ENCODE results near the gene FBN2.
"Not testable (repeated sequence)": the region's sequence is repeated elsewhere in the genome, so short reads cannot be mapped to it uniquely, and the experiment has no call there.

Gene FBN2

GRCh38 chr5:128477944-128478343 lies 60.1 kb downstream of the FBN2 start:
- Histone ChIP-seq H3K4me3 (ENCODE audit: low read length) (no peak overlapping the region), H3K9ac (ENCODE audit: low read depth, low read length) (no peak overlapping the region), H3K27me3 (ENCODE audit: insufficient read depth, low read length) (no peaks in the 10 kb centered on the region), H3K9me3 (ENCODE audit: insufficient read depth, low read depth, low read length) (no peaks in the 10 kb centered on the region), H3K4me1 (ENCODE audit: insufficient read depth, low read length) (no peaks in the 10 kb centered on the region), H3K36me3 (ENCODE audit: insufficient read depth, low read length) (no peaks in the 10 kb centered on the region), H3K27ac (ENCODE audit: low read depth, low read length) (no peak overlapping the region)
- 96% methylated on average over 5 of the region's 5 CpGs for WGBS

DNA sequence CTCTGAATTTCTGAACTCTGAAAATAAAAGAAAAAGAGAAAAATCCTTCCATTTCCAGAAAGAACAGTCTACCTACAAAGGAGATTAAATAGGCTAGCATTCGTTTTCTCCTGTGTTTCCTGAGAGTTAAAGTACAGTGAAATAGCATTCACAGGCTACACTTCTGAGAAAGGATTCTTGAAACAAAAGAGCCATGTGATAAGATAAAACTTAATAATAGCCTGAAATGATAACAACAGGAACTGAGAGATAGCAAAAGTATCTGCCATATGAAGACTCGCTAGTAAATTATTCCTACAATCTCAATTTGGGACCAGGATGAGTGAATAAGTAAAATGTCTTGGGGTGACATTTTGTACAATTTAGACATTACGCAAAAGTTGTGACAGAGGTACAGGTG lies 62.4 kb downstream of the FBN2 start:
- 91% methylated on average over 3 of the region's 3 CpGs for WGBS
- Histone ChIP-seq H3K9me3 (ENCODE audit: insufficient read depth, low read depth, low read length) (no peaks in the 10 kb centered on the region), H3K36me3 (ENCODE audit: insufficient read depth, low read length) (no peaks in the 10 kb centered on the region), H3K27me3 (ENCODE audit: insufficient read depth, low read length) (no peaks in the 10 kb centered on the region), H3K9ac (ENCODE audit: low read depth, low read length) (no peak overlapping the region), H3K27ac (ENCODE audit: low read depth, low read length) (no peak overlapping the region), H3K4me3 (ENCODE audit: low read length) (no peak overlapping the region), H3K4me1 (ENCODE audit: insufficient read depth, low read length) (no peaks in the 10 kb centered on the region)

- H3K4me1 ChIP-seq (ENCODE audit: insufficient read depth, low read length) = no peaks in the 10 kb centered on the region
- H3K4me3 ChIP-seq (ENCODE audit: low read length) = no peak overlapping the region
- no peak overlapping the region for H3K9ac ChIP-seq (ENCODE audit: low read depth, low read length)
- H3K27me3 ChIP-seq (ENCODE audit: insufficient read depth, low read length) = no peaks in the 10 kb centered on the region
- no peak overlapping the region for H3K27ac ChIP-seq (ENCODE audit: low read depth, low read length)
- H3K36me3 ChIP-seq (ENCODE audit: insufficient read depth, low read length) = peaks cover 9% of the 10 kb centered on the region; the same call in 1 of the 2 replicates
- WGBS = 97% methylated on average over 4 of the region's 4 CpGs
- no peaks in the 10 kb centered on the region for H3K9me3 ChIP-seq (ENCODE audit: insufficient read depth, low read depth, low read length)
These were observed 65.1 kb downstream of the FBN2 start for GRCh38 chr5:128472919-128473318.

DNA sequence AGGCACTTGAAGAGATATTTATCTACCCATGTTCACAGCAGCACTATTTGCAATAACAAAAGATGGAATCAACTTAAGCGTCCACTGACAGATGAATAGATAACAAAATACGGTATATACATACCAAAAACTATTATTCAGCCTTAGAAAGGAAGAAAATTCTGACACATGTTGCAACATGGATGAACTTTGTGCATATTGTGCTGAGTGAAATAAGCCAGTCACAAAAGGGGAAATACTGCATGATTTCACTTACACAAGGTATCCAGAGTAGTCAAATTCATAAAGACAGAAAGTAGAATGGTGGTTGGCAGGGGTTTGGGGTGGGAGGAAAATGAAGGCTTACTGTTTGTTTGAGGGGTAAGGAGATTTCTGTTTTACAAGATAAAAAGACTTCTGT lies 66.0 kb downstream of the FBN2 start:
- H3K27me3 ChIP-seq (ENCODE audit: insufficient read depth, low read length) = no peaks in the 10 kb centered on the region
- H3K36me3 ChIP-seq (ENCODE audit: insufficient read depth, low read length) = peaks cover 9% of the 10 kb centered on the region; the same call in 1 of the 2 replicates
- no peaks in the 10 kb centered on the region for H3K9me3 ChIP-seq (ENCODE audit: insufficient read depth, low read depth, low read length)
- 100% methylated on average over 2 of the region's 2 CpGs for WGBS
- no peaks in the 10 kb centered on the region for H3K4me1 ChIP-seq (ENCODE audit: insufficient read depth, low read length)
- no peak overlapping the region for H3K4me3 ChIP-seq (ENCODE audit: low read length)
- H3K9ac ChIP-seq (ENCODE audit: low read depth, low read length) = no peak overlapping the region
- no peak overlapping the region for H3K27ac ChIP-seq (ENCODE audit: low read depth, low read length)

DNA sequence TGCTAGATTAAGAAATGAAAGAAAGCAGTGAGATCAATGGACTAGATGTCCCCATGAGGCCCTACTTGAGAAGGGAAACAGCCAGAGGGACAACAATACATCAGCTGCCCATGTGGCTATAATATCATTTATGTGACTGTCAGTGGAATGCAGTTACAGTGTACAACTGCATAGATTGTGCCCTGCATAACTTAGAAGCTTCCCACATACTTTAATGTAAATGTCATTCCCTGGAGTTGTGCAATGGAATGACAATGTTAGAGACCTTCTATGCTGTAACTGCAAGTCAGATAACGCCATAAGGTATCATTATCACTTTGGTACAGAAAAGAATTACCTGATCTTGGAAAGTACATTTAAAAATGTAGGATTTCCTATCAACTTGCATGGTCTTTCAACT lies 67.4 kb downstream of the FBN2 start:
- Histone ChIP-seq H3K27me3 (ENCODE audit: insufficient read depth, low read length) (no peaks in the 10 kb centered on the region), H3K4me3 (ENCODE audit: low read length) (no peak overlapping the region), H3K27ac (ENCODE audit: low read depth, low read length) (no peak overlapping the region), H3K9me3 (ENCODE audit: insufficient read depth, low read depth, low read length) (no peaks in the 10 kb centered on the region), H3K36me3 (ENCODE audit: insufficient read depth, low read length) (peaks cover 9% of the 10 kb centered on the region; the same call in 1 of the 2 replicates), H3K4me1 (ENCODE audit: insufficient read depth, low read length) (no peaks in the 10 kb centered on the region), H3K9ac (ENCODE audit: low read depth, low read length) (no peak overlapping the region)
- WGBS = 100% methylated on average over 1 of the region's 1 CpG

- Histone ChIP-seq H3K9ac (ENCODE audit: low read depth, low read length) (no peak overlapping the region), H3K9me3 (ENCODE audit: insufficient read depth, low read depth, low read length) (no peaks in the 10 kb centered on the region), H3K27me3 (ENCODE audit: insufficient read depth, low read length) (no peaks in the 10 kb centered on the region), H3K36me3 (ENCODE audit: insufficient read depth, low read length) (peaks cover 9% of the 10 kb centered on the region; the same call in 1 of the 2 replicates), H3K4me1 (ENCODE audit: insufficient read depth, low read length) (no peaks in the 10 kb centered on the region), H3K4me3 (ENCODE audit: low read length) (no peak overlapping the region), H3K27ac (ENCODE audit: low read depth, low read length) (no peak overlapping the region)
- 91% methylated on average over 2 of the region's 2 CpGs for WGBS
These were observed 68.1 kb downstream of the FBN2 start for GRCh38 chr5:128469912-128470311.

DNA sequence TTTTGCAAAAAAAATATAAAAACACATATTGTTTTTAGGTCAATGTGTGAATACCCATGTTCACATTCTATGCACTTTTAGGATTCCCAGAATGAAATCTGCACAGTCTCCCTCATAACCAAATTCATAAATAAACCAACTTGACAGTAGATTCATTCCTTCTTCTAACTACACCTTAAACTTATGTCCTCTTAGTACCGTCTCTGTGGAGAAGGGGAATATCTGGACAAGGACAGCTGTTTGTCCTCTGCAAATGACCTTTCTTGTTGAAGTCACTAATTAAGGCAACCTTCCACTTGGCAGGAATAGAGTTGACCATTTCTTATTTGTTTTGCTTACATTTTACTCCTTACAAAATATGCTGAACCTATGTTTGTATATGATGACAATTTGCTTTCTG lies 71.1 kb downstream of the FBN2 start:
- peaks cover 33% of the 10 kb centered on the region; the same call in 1 of the 2 replicates for H3K36me3 ChIP-seq (ENCODE audit: insufficient read depth, low read length)
- no peaks in the 10 kb centered on the region for H3K9me3 ChIP-seq (ENCODE audit: insufficient read depth, low read depth, low read length)
- H3K27ac ChIP-seq (ENCODE audit: low read depth, low read length) = no peak overlapping the region
- no peaks in the 10 kb centered on the region for H3K27me3 ChIP-seq (ENCODE audit: insufficient read depth, low read length)
- no peak overlapping the region for H3K4me3 ChIP-seq (ENCODE audit: low read length)
- 82% methylated on average over 1 of the region's 1 CpG for WGBS
- H3K9ac ChIP-seq (ENCODE audit: low read depth, low read length) = no peak overlapping the region
- H3K4me1 ChIP-seq (ENCODE audit: insufficient read depth, low read length) = no peaks in the 10 kb centered on the region

DNA sequence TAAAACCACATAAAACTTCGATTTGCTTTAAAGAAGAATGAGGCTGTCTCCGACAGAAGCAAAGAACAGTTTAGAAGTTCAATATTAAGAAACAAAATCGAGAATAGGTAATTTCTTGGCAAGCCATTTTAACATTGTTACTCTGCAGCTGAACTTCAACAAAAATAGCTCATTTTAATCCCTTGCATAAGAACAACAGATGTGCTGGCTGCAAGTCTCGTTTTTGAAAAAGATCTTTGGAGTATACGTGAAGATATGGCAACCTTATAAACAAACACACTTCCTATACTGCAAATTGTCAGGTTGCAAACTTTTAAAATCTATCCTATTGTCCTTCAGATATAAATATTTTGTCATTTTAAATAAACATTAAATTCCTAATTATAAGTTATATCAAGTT lies 71.5 kb downstream of the FBN2 start:
- no peaks in the 10 kb centered on the region for H3K9me3 ChIP-seq (ENCODE audit: insufficient read depth, low read depth, low read length)
- H3K9ac ChIP-seq (ENCODE audit: low read depth, low read length) = no peak overlapping the region
- no peak overlapping the region for H3K4me3 ChIP-seq (ENCODE audit: low read length)
- peaks cover 33% of the 10 kb centered on the region; the same call in 1 of the 2 replicates for H3K36me3 ChIP-seq (ENCODE audit: insufficient read depth, low read length)
- 98% methylated on average over 5 of the region's 5 CpGs for WGBS
- no peaks in the 10 kb centered on the region for H3K4me1 ChIP-seq (ENCODE audit: insufficient read depth, low read length)
- H3K27me3 ChIP-seq (ENCODE audit: insufficient read depth, low read length) = no peaks in the 10 kb centered on the region
- no peak overlapping the region for H3K27ac ChIP-seq (ENCODE audit: low read depth, low read length)

DNA sequence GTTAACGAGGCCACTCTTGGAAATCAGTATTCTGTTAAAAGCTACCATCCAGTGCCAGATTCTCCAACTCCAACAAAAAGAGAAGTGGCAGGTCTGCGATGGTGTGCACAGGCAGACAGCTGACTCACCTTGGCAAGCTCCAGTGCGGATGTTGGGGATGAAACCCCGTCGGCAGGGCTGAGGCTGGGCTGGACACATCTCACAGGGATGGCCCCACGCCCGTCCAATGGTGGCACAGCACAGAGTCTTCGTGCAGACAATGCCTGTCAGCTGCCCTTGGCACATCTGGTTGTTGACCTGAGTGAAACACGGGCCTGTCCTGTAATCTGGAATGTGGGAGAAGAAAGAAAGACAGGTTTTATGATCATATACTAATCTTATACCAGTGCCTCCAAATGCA lies 73.4 kb downstream of the FBN2 start:
- no peaks in the 10 kb centered on the region for H3K27me3 ChIP-seq (ENCODE audit: insufficient read depth, low read length)
- H3K4me3 ChIP-seq (ENCODE audit: low read length) = no peak overlapping the region
- H3K36me3 ChIP-seq (ENCODE audit: insufficient read depth, low read length) = peaks cover 26% of the 10 kb centered on the region; the same call in 1 of the 2 replicates
- no peak overlapping the region for H3K9ac ChIP-seq (ENCODE audit: low read depth, low read length)
- H3K27ac ChIP-seq (ENCODE audit: low read depth, low read length) = no peak overlapping the region
- 95% methylated on average over 9 of the region's 9 CpGs for WGBS
- no peaks in the 10 kb centered on the region for H3K4me1 ChIP-seq (ENCODE audit: insufficient read depth, low read length)
- no peaks in the 10 kb centered on the region for H3K9me3 ChIP-seq (ENCODE audit: insufficient read depth, low read depth, low read length)

GRCh38 chr5:128462330-128462729 lies 75.7 kb downstream of the FBN2 start:
- 96% methylated on average over 2 of the region's 2 CpGs for WGBS
- Histone ChIP-seq H3K36me3 (ENCODE audit: insufficient read depth, low read length) (peaks cover 24% of the 10 kb centered on the region; the same call in 1 of the 2 replicates), H3K27me3 (ENCODE audit: insufficient read depth, low read length) (no peaks in the 10 kb centered on the region), H3K4me3 (ENCODE audit: low read length) (no peak overlapping the region), H3K9ac (ENCODE audit: low read depth, low read length) (no peak overlapping the region), H3K27ac (ENCODE audit: low read depth, low read length) (no peak overlapping the region), H3K4me1 (ENCODE audit: insufficient read depth, low read length) (no peaks in the 10 kb centered on the region), H3K9me3 (ENCODE audit: insufficient read depth, low read depth, low read length) (no peaks in the 10 kb centered on the region)

DNA sequence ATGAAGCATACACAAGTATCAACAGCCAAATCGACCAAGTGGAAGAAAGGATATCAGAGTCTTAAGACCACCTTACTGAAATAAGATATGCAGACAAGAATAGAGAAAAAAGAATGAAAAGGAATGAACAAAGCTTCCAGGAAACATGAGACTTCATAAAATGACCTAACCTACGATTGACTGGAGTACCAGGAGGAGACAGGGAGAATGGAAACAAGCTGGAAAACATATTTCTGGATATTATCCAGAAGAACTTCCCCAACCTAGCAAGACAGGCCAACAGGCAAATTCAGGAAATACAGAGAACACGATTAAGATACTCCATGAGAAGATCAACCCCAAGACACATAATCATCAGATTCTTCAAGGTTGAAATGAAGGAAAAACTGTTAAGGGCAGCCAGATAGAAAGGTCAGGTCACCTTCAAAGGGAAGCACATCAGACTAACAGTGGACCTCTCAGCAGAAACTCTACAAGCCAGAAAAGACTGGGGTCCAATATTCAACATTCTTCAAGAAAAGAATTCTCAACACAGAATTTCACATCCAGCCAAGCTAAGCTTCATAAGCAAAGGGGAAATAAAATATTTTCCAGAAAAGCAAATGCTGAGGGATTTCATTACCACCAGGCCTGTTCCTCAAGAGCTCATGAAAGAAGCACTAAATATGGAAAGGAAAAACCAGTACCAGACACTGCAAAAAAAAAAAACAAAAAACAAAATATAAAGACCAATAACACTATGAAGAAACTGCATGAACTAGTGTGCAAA lies 80.7 kb downstream of the FBN2 start:
- H3K4me3 ChIP-seq (ENCODE audit: low read length); H3K9ac ChIP-seq (ENCODE audit: low read depth, low read length); H3K4me1 ChIP-seq (ENCODE audit: insufficient read depth, low read length); H3K27ac ChIP-seq (ENCODE audit: low read depth, low read length); H3K27me3 ChIP-seq (ENCODE audit: insufficient read depth, low read length); H3K36me3 ChIP-seq (ENCODE audit: insufficient read depth, low read length); H3K9me3 ChIP-seq (ENCODE audit: insufficient read depth, low read depth, low read length): not testable (repeated sequence)
- WGBS = 100% methylated on average over 2 of the region's 3 CpGs
